Naive thymus-derived CD4-positive, alpha-beta T cell (primary cell): ENCODE results near the gene KRT222. TPM values are rescaled to one million over a fixed set of nuclear protein-coding genes. Genes with fewer than 3 reads are reported as not detected.

Experiments
- ATAC-seq: fragments of 150-1000 bp; cut with Tn5 transposase; 2 replicates; pipeline ENCODE4 v1.10.0; 2021; ENCODE audit warnings: mild to moderate bottlenecking, moderate library complexity
- CTCF ChIA-PET: fragments of 350-600 bp; sonication (Branson Sonifier 250); formaldehyde crosslinking; loops from one replicate; lab custom pipeline; 2021; ENCODE audit warnings: antibody characterized with exemption; lab: Charles Lee
- POLR2A ChIA-PET: fragments of 350-600 bp; sonication (Branson Sonifier 250); formaldehyde crosslinking; loops from one replicate; lab custom pipeline; 2021; ENCODE audit warnings: antibody characterized with exemption, inconsistent platforms; lab: Charles Lee
- DNase-seq, 9 donors: peaks; one replicate each; pipeline versions ENCODE4 v3.0.0 to v3.0.0-alpha.2; 2020 to 2022; ENCODE audit warnings: mixed read lengths in 1 of 9
- H3K27ac ChIP-seq: one replicate; pipeline ENCODE4 v1.7.0; 2013; ENCODE audit warnings: mild to moderate bottlenecking, low read depth, low read length, moderate library complexity
- H3K27me3 ChIP-seq, 2 donors: one replicate each; pipeline ENCODE4 v1.7.0; 2013; ENCODE audit warnings: low read length in 2 of 2, mild to moderate bottlenecking in 2 of 2, moderate library complexity in 2 of 2; ENCODE audit not compliant: control insufficient read depth in 2 of 2, insufficient read depth in 2 of 2
- H3K36me3 ChIP-seq, 3 experiments: 1 replicate in 2 of 3; 2 replicates in 1 of 3; pipeline ENCODE4 v1.7.0; 2013; ENCODE audit warnings: low read length in 3 of 3, mild to moderate bottlenecking in 3 of 3, moderate library complexity in 1 of 3; ENCODE audit not compliant: insufficient read depth in 3 of 3, control insufficient read depth in 2 of 3
- H3K4me1 ChIP-seq, 2 donors: one replicate each; pipeline ENCODE4 v1.7.0; 2013; ENCODE audit warnings: low read length in 2 of 2, mild to moderate bottlenecking in 2 of 2, moderate library complexity in 1 of 2; ENCODE audit not compliant: control insufficient read depth in 2 of 2, insufficient read depth in 2 of 2
- H3K4me3 ChIP-seq: 2 replicates; pipeline ENCODE4 v1.7.0; 2013; ENCODE audit warnings: mild to moderate bottlenecking, low read length
- H3K9me3 ChIP-seq, 3 experiments: 1 replicate in 2 of 3; 2 replicates in 1 of 3; pipeline ENCODE4 v1.7.0; 2013; ENCODE audit warnings: low read length in 3 of 3; ENCODE audit not compliant: control insufficient read depth in 2 of 3
- H3K27ac Mint-ChIP-seq, 9 donors: one replicate each; pipeline ENCODE4 v1.8.0; 2020 to 2022; ENCODE audit warnings: mixed read lengths in 9 of 9, mild to moderate bottlenecking in 8 of 9, moderate library complexity in 5 of 9, inconsistent platforms in 2 of 9
- H3K27me3 Mint-ChIP-seq, 5 donors: one replicate each; pipeline ENCODE4 v1.8.0; 2021 to 2022; ENCODE audit warnings: mixed read lengths in 5 of 5, mild to moderate bottlenecking in 1 of 5
- H3K36me3 Mint-ChIP-seq, 5 donors: one replicate each; pipeline ENCODE4 v1.8.0; 2020 to 2022; ENCODE audit warnings: mixed read lengths in 5 of 5, mild to moderate bottlenecking in 3 of 5, inconsistent platforms in 1 of 5
- H3K4me1 Mint-ChIP-seq, 7 donors: one replicate each; pipeline ENCODE4 v1.8.0; 2020 to 2022; ENCODE audit warnings: mixed read lengths in 7 of 7, mild to moderate bottlenecking in 3 of 7, inconsistent platforms in 1 of 7
- H3K4me3 Mint-ChIP-seq, 10 donors: one replicate each; pipeline ENCODE4 v1.8.0; 2020 to 2022; ENCODE audit warnings: mild to moderate bottlenecking in 10 of 10, mixed read lengths in 10 of 10, moderate library complexity in 6 of 10, inconsistent platforms in 2 of 10
- H3K9me3 Mint-ChIP-seq, 11 donors: one replicate each; pipeline ENCODE4 v1.8.0; 2020 to 2022; ENCODE audit warnings: mixed read lengths in 11 of 11, mild to moderate bottlenecking in 4 of 11, inconsistent platforms in 1 of 11, moderate library complexity in 1 of 11
- intact Hi-C, 2 donors: fragments of 100-400 bp; cut with micrococcal nuclease; formaldehyde crosslinking; loops; one replicate each; pipeline ENCODE4 v1.15.1; 2023
- polyA plus RNA-seq, 2 donors: library from polyadenylated mRNA; unstranded; fragments of 300-500 nt; fragmentation: Illumina TruSeq; gene quantifications; one replicate each; pipeline ENCODE4 v1.2.3, GENCODE V29; 2021
- total RNA-seq, 6 experiments: library from RNA in 5 of 6; stranded (reverse) in 5 of 6; gene quantifications; 1 replicate in 5 of 6; 2 replicates in 1 of 6; pipeline ENCODE4 v1.2.3 and lab custom pipeline; 2021 to 2026

KRT222 gene
- total and polyA plus RNA-seq, 7 experiments from 2014 or later = not detected

GRCh38 chr17:40637931-40638330, 27.0 kb downstream of the KRT222 start:
- Histone ChIP-seq H3K4me3 (no peak overlapping the region), H3K4me1 (no peaks in the 10 kb centered on the region), H3K27ac (no peak overlapping the region), H3K36me3 (peaks cover 45 to 78% (median 51%) of the 10 kb centered on the region in 3 experiments), H3K27me3 (no peaks in the 10 kb centered on the region), H3K9me3 (no peaks in the 10 kb centered on the region)
- ATAC-seq = no peak
- ChIA-PET CTCF (no interaction called here), POLR2A (interaction anchor here (0.5 kb wide), 1 partner anchor 66 kb away, joined by 8 read pairs; the partner anchor contains the start of gene KRT24)
- intact Hi-C loops = no loop called here
- Mint-ChIP-seq H3K27ac (peak overlapping the region in 6 of 9 donors; percentile 17 to 73 (median 50)), H3K9me3 (no peaks in the 10 kb centered on the region), H3K4me3 (no peak overlapping the region), H3K27me3 (no peaks in the 10 kb centered on the region), H3K4me1 (peaks cover 33 to 50% (median 41%) of the 10 kb centered on the region in 7 donors), H3K36me3 (peaks cover 22 to 65% (median 32%) of the 10 kb centered on the region in 5 donors)
- no peak for DNase-seq

GRCh38 chr17:40633871-40634270, 31.1 kb downstream of the KRT222 start:
- Mint-ChIP-seq H3K27me3 (no peaks in the 10 kb centered on the region), H3K9me3 (no peaks in the 10 kb centered on the region), H3K27ac (peak overlapping the region in 2 of 9 donors; percentile 10 to 23), H3K36me3 (peaks cover 22 to 65% (median 30%) of the 10 kb centered on the region in 5 donors), H3K4me1 (peaks cover 9 to 16% (median 12%) of the 10 kb centered on the region in 7 donors), H3K4me3 (no peak overlapping the region)
- CTCF ChIA-PET = interaction anchor here (0.6 to 0.8 kb wide), 3 partner anchors 9 to 197 kb away, joined by 3 to 9 read pairs (median 3); no protein-coding TSS in a partner anchor
- H3K4me1 ChIP-seq = no peaks in the 10 kb centered on the region
- intact Hi-C loops = loop anchor here in 1 of 2 donors (2.0 kb wide), 1 partner anchor 15 kb away; no protein-coding TSS in a partner anchor
- ATAC-seq (no peak), DNase-seq (no peak)
- no peak overlapping the region for H3K27ac ChIP-seq
- POLR2A ChIA-PET = no interaction called here
- peaks cover 27 to 87% (median 64%) of the 10 kb centered on the region in 3 experiments for H3K36me3 ChIP-seq
- no peaks in the 10 kb centered on the region for H3K27me3 ChIP-seq
- H3K4me3 ChIP-seq = no peak overlapping the region
- H3K9me3 ChIP-seq = no peaks in the 10 kb centered on the region

- ATAC-seq (no peak), DNase-seq (no peak)
- Histone ChIP-seq H3K4me1 (no peaks in the 10 kb centered on the region), H3K9me3 (no peaks in the 10 kb centered on the region), H3K27me3 (no peaks in the 10 kb centered on the region), H3K4me3 (no peak overlapping the region), H3K36me3 (peaks cover 27 to 91% (median 60%) of the 10 kb centered on the region in 3 experiments), H3K27ac (no peak overlapping the region)
- POLR2A ChIA-PET = interaction anchor here (0.6 kb wide), 1 partner anchor 93 kb away, joined by 3 read pairs; no protein-coding TSS in a partner anchor
- intact Hi-C loops = loop anchor here in 1 of 2 donors (2.0 kb wide), 1 partner anchor 17 kb away; no protein-coding TSS in a partner anchor
- Mint-ChIP-seq H3K27ac (peak overlapping the region in 1 of 9 donors; percentile 55), H3K4me1 (peaks cover 0 to 9% (median under 1%) of the 10 kb centered on the region in 7 donors), H3K36me3 (peaks cover 18 to 64% (median 31%) of the 10 kb centered on the region in 5 donors), H3K4me3 (no peak overlapping the region), H3K9me3 (no peaks in the 10 kb centered on the region), H3K27me3 (no peaks in the 10 kb centered on the region)
- CTCF ChIA-PET = no interaction called here
Measured at GRCh38 chr17:40632216-40632615, 32.8 kb downstream of the KRT222 start.

GRCh38 chr17:40629842-40630241, 35.1 kb downstream of the KRT222 start:
- Mint-ChIP-seq H3K9me3 (no peaks in the 10 kb centered on the region), H3K36me3 (peaks cover 10 to 47% (median 17%) of the 10 kb centered on the region in 5 donors), H3K27ac (peak overlapping the region in 2 of 9 donors; percentile 50 to 65), H3K4me1 (peaks cover 0 to 18% (median 7%) of the 10 kb centered on the region in 7 donors), H3K4me3 (no peak overlapping the region), H3K27me3 (no peaks in the 10 kb centered on the region)
- Histone ChIP-seq H3K4me1 (no peaks in the 10 kb centered on the region), H3K36me3 (peaks cover 8 to 70% (median 36%) of the 10 kb centered on the region in 3 experiments), H3K9me3 (no peaks in the 10 kb centered on the region), H3K4me3 (no peak overlapping the region), H3K27me3 (no peaks in the 10 kb centered on the region), H3K27ac (no peak overlapping the region)
- no peak for DNase-seq
- intact Hi-C loops = no loop called here
- CTCF ChIA-PET = interaction anchor here (1.7 kb wide), 1 partner anchor 10 kb away, joined by 4 read pairs; no protein-coding TSS in a partner anchor
- ATAC-seq = no peak
- POLR2A ChIA-PET = interaction anchor here (0.8 to 29.4 kb wide), 5 partner anchors 15 to 1059 kb away, joined by 3 to 2132 read pairs (median 4); partner anchors contain the start of genes CCR7 and EIF1

DNA sequence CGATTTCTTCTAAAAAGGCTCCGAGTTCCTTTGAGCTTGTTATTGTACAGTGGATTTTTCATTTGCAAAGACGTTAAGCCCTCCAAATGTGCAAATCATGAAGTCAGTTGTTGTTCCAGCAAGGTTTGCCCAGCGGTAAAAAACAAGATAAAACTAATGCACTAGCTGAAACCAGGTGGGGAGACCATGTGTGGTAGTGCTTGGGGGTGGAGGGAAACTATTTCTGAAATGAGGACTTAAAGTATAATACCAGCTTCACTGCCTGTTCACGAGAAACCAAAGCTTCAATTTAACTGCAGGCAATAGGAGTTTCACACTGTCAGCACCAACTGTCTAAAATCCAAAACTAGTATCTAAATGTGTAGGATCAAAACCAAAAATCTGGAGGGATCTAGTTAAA, 39.7 kb downstream of the KRT222 start:
- no peak for ATAC-seq
- no peaks in the 10 kb centered on the region for H3K27me3 Mint-ChIP-seq
- Histone ChIP-seq H3K4me3 (no peak overlapping the region), H3K27me3 (no peaks in the 10 kb centered on the region), H3K27ac (no peak overlapping the region), H3K4me1 (peaks cover 19 to 22% of the 10 kb centered on the region in 2 donors), H3K9me3 (no peaks in the 10 kb centered on the region), H3K36me3 (peaks cover 0 to 29% (median 12%) of the 10 kb centered on the region in 3 experiments)
- POLR2A ChIA-PET = interaction anchor here (1.0 to 29.4 kb wide), 5 partner anchors 10 to 221 kb away, joined by 3 to 2132 read pairs (median 7); partner anchors contain the start of genes CCR7 and SMARCE1
- intact Hi-C loops = no loop called here
- peaks cover 14 to 50% (median 34%) of the 10 kb centered on the region in 7 donors for H3K4me1 Mint-ChIP-seq
- DNase-seq = no peak
- CTCF ChIA-PET = interaction anchor here (1.2 to 2.0 kb wide), 4 partner anchors 8 to 64 kb away, joined by 3 to 9 read pairs (median 5); no protein-coding TSS in a partner anchor
- H3K4me3 Mint-ChIP-seq = no peak overlapping the region
- H3K9me3 Mint-ChIP-seq = no peaks in the 10 kb centered on the region
- peak overlapping the region in 4 of 9 donors; percentile 13 to 67 (median 33) for H3K27ac Mint-ChIP-seq
- peaks cover 0 to 16% (median 4%) of the 10 kb centered on the region in 5 donors for H3K36me3 Mint-ChIP-seq

DNA sequence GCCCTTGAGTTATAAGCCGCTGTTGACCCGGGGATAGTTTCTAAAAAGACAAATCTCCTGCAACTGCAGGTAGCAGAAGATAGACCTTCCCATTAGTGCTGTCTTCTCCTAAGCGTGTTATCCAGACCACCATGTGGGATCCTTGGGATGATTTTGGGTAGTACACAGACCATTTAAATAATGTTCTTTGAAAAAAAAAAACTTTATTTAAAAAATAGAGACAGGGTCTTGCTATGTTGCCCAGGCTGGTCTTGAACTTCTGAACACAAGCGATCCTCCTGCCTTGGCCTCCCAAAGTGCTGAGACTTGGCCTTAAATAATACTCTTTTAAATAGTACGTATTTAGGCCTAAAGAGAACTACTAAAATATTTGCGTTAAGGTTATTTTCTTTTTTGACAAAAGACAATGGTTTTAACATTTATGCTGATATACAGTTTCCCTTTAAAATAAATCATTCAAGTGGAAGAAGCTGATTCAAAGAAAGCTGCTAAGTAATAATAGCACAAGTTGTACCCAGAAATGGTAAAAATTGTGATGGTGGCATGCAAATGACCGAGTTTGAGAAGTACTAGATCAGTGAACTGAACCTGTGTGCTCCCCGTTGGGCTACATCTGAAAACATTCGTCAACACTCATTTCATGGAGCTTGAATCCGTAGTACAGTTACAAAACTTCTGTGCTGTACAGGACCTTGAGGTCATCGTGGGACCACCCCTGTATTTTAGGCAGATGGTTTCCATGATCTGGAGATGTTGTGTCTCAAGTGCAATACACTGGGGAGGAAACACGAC, 41.4 kb downstream of the KRT222 start:
- intact Hi-C loops = loop anchor here (5.0 kb wide), 2 partner anchors 104 to 1024 kb away; no protein-coding TSS in a partner anchor
- no peaks in the 10 kb centered on the region for H3K27me3 Mint-ChIP-seq
- no peaks in the 10 kb centered on the region for H3K9me3 Mint-ChIP-seq
- Histone ChIP-seq H3K4me3 (no peak overlapping the region), H3K27ac (no peak overlapping the region), H3K9me3 (no peaks in the 10 kb centered on the region), H3K36me3 (peaks cover 0 to 12% (median 0%) of the 10 kb centered on the region in 3 experiments), H3K27me3 (no peaks in the 10 kb centered on the region), H3K4me1 (peaks cover 27 to 32% of the 10 kb centered on the region in 2 donors)
- peaks cover 0 to 7% (median under 1%) of the 10 kb centered on the region in 5 donors for H3K36me3 Mint-ChIP-seq
- peak overlapping the region in 1 of 9 donors; percentile 80 for H3K27ac Mint-ChIP-seq
- DNase-seq (no peak), ATAC-seq (no peak)
- ChIA-PET CTCF (interaction anchor here (1.1 to 1.3 kb wide), 2 partner anchors 62 to 265 kb away, joined by 3 to 6 read pairs; no protein-coding TSS in a partner anchor), POLR2A (interaction anchor here (0.5 to 29.4 kb wide), 5 partner anchors 10 to 1065 kb away, joined by 3 to 2132 read pairs (median 4); partner anchors contain the start of genes CCR7 and EIF1)
- peak overlapping the region in 1 of 10 donors; percentile 64 for H3K4me3 Mint-ChIP-seq
- H3K4me1 Mint-ChIP-seq = peaks cover 20 to 60% (median 42%) of the 10 kb centered on the region in 7 donors
